Esophagus squamous epithelium (tissue), 4 donors: ENCODE measurements around the gene RHEBL1.

Experiments used
- POLR2A ChIP-seq, 4 donors: fragments of 450-650 bp; IDR thresholded peaks; one replicate each; pipeline ENCODE4 v1.6.1; 2017; ENCODE audit warnings: antibody characterized with exemption in 4 of 4, mild to moderate bottlenecking in 4 of 4, moderate library complexity in 3 of 4
- TF ChIP-seq, protein P1 (sequence below), 6 experiments: fragments of 450-650 bp in 4 of 6; fragments of 200-600 bp in 2 of 6; sonication (generic) in 2 of 6; IDR thresholded peaks; one replicate each; pipeline ENCODE4 v1.5.1; 2016 to 2019; ENCODE audit warnings: antibody characterized with exemption in 6 of 6, mild to moderate bottlenecking in 4 of 6, moderate library complexity in 4 of 6

- TF ChIP-seq, protein P1, sequence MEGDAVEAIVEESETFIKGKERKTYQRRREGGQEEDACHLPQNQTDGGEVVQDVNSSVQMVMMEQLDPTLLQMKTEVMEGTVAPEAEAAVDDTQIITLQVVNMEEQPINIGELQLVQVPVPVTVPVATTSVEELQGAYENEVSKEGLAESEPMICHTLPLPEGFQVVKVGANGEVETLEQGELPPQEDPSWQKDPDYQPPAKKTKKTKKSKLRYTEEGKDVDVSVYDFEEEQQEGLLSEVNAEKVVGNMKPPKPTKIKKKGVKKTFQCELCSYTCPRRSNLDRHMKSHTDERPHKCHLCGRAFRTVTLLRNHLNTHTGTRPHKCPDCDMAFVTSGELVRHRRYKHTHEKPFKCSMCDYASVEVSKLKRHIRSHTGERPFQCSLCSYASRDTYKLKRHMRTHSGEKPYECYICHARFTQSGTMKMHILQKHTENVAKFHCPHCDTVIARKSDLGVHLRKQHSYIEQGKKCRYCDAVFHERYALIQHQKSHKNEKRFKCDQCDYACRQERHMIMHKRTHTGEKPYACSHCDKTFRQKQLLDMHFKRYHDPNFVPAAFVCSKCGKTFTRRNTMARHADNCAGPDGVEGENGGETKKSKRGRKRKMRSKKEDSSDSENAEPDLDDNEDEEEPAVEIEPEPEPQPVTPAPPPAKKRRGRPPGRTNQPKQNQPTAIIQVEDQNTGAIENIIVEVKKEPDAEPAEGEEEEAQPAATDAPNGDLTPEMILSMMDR (IDR thresholded peaks at IDR 0.05), result no peak
- no peak for TF ChIP-seq POLR2A (IDR thresholded peaks at IDR 0.05)
Measured at GRCh38 chr12:49041036-49041880, 28.5 kb downstream of the RHEBL1 start.
